HG02885 (cell line): ENCODE results near the gene PISD.

Experiments
- ATAC-seq: cut with Tn5 transposase; IDR thresholded peaks from one replicate; pipeline ENCODE4 v1.9.1; 2021; ENCODE audit warnings: mild to moderate bottlenecking; ENCODE audit not compliant: unreplicated experiment, poor library complexity

PISD gene

GRCh38 chr22:31579835-31580242 is 82.2 kb downstream of the PISD start:
- no peak for ATAC-seq

DNA sequence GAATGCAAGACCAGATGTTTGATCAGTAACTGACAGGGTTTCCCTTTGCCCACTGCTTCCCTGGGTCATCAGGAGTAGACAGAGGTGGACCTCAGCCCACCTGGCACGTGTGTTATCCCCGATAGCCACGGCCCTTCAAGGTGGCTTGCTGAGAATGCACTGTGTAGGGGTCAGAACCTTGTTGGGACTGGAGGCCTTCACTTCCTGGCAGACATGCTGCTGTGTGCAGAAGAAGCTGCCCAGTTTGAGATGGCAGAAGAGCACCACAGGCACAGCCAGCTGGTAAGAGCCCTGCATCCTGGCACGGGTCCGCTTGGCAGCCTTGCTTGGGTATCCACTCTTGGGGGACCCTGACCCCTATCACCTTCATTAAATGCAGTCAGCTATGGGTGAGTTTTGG is 83.8 kb downstream of the PISD start:
- no peak for ATAC-seq

DNA sequence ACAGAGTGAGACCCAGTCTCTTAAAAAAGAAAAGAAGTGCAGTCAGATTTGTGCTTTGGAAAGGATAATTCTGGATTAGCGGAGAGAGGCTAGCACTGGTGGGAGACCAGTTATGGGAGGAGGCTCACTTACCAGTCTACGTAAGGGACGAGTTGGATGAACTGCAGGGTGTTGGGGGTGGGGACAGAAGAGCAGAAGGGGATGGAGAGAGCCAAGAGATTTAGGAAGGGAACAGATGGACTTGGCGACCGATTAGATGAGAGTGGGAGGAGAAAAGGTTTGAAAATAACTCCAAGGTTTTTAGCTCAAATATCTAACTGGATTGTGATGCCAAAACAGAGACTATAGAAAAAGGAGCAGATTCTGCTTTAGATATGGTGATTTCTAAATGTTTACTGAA is 84.3 kb downstream of the PISD start:
- ATAC-seq, result no peak

GRCh38 chr22:31575190-31575589 is 86.8 kb downstream of the PISD start:
- ATAC-seq, result no peak

DNA sequence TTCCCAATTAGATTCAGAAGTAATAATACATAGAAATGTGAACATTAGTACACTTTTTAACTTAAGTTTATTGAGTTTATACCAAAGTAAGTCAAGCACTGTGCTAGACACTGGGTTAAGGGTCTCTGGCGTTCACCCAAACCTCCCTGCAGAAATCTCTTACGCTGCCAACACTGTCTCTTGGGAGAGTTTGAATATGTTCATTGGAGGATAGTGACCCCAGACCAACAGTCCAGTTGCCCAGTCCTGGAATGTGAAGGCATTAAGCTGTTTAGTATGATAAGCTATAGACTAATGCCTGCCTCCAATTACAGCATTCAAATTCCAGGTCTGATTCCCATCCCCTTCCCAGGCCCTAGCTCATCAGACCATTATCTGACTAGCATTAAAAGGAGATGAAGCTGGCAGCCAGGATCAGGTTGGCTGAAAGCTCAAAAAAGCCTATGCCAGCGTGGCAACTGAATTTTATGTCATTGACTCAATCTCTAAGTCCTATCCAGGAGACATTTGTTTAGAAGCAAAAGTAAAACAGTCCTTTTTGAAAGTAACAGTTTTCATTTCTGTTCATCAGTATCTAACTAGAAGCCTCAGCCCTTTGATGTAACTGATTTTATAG is 87.9 kb downstream of the PISD start:
- ATAC-seq, result no peak

GRCh38 chr22:31572939-31573338 is 89.1 kb downstream of the PISD start:
- no peak for ATAC-seq

DNA sequence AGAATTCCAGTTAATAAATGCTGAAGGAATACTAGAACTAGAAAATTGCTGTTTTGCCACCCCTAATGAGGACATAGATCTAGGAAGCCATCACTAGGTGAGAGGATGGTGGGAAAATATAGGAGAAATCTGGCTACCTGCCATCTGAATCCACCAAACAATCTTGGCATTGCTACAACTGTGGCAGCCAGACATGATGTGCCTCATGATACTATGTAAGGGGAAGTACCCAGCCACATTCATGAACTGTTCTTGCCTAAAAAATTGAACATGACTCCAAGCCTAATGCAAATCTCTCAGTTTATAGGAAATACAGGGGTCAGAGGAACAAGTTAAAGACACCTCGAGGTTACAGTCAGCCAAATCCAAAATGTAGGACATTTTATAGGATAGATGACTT is 92.9 kb downstream of the PISD start:
- no peak for ATAC-seq
